ENCODE data around the gene GNAO1. TPM values are rescaled to one million over a fixed set of nuclear protein-coding genes. Genes with fewer than 3 reads are reported as not detected.

The GNAO1 gene
- total RNA-seq, 1 experiment from 2014 or later = not detected

GRCh38 chr16:56247808-56248207 is 56.5 kb downstream of the GNAO1 start:
- Histone ChIP-seq H3K9me3 (ENCODE audit: low read depth, low read length, poor library complexity, severe bottlenecking) (no peaks in the 10 kb centered on the region), H3K27ac (ENCODE audit: low read depth, low read length, poor library complexity, severe bottlenecking) (no peak overlapping the region), H3K36me3 (ENCODE audit: insufficient read depth, low read length, poor library complexity, severe bottlenecking) (no peaks in the 10 kb centered on the region), H3K4me1 (ENCODE audit: insufficient read depth, low read length, poor library complexity, severe bottlenecking) (no peaks in the 10 kb centered on the region), H3K27me3 (replicated peaks; ENCODE audit: insufficient read depth, low read depth, low read length, poor library complexity) (no peaks in the 10 kb centered on the region), H3K4me3 (ENCODE audit: low read depth, low read length, poor library complexity, severe bottlenecking) (no peak overlapping the region)
- DNase-seq (ENCODE audit: low spot score) = no peak
- CTCF ChIA-PET = no interaction called here
- POLR2A ChIA-PET (ENCODE audit: low non-redundant PET) = no interaction called here
- intact Hi-C loops (cut with micrococcal nuclease; ENCODE audit: unreplicated experiment) = no loop called here
- TF ChIP-seq EZH2 (IDR thresholded peaks at IDR 0.05; ENCODE audit: borderline replicate concordance, low read depth, low read length, poor library complexity, severe bottlenecking) = no peak
- TF ChIP-seq CTCF (conservative IDR thresholded peaks at IDR 0.05; ENCODE audit: low read depth, low read length) = no peak
- no TSS peak for BruUV-seq (replicated peaks)

- CTCF ChIA-PET = no interaction called here
- Histone ChIP-seq H3K9me3 (ENCODE audit: low read depth, low read length, poor library complexity, severe bottlenecking) (no peaks in the 10 kb centered on the region), H3K36me3 (ENCODE audit: insufficient read depth, low read length, poor library complexity, severe bottlenecking) (no peaks in the 10 kb centered on the region), H3K4me3 (ENCODE audit: low read depth, low read length, poor library complexity, severe bottlenecking) (no peak overlapping the region), H3K27me3 (replicated peaks; ENCODE audit: insufficient read depth, low read depth, low read length, poor library complexity) (peaks cover 25% of the 10 kb centered on the region), H3K27ac (ENCODE audit: low read depth, low read length, poor library complexity, severe bottlenecking) (no peak overlapping the region), H3K4me1 (ENCODE audit: insufficient read depth, low read length, poor library complexity, severe bottlenecking) (no peaks in the 10 kb centered on the region)
- BruUV-seq (replicated peaks) = no TSS peak
- no peak for TF ChIP-seq EZH2 (IDR thresholded peaks at IDR 0.05; ENCODE audit: borderline replicate concordance, low read depth, low read length, poor library complexity, severe bottlenecking)
- no peak for TF ChIP-seq CTCF (conservative IDR thresholded peaks at IDR 0.05; ENCODE audit: low read depth, low read length)
- DNase-seq (ENCODE audit: low spot score) = no peak
- POLR2A ChIA-PET (ENCODE audit: low non-redundant PET) = no interaction called here
- intact Hi-C loops (cut with micrococcal nuclease; ENCODE audit: unreplicated experiment) = no loop called here
Observed at GRCh38 chr16:56252835-56253234, 61.5 kb downstream of the GNAO1 start.

- CTCF ChIA-PET = no interaction called here
- H3K27me3 ChIP-seq (replicated peaks; ENCODE audit: insufficient read depth, low read depth, low read length, poor library complexity) = peaks cover 25% of the 10 kb centered on the region
- H3K36me3 ChIP-seq (ENCODE audit: insufficient read depth, low read length, poor library complexity, severe bottlenecking) = no peaks in the 10 kb centered on the region
- no peaks in the 10 kb centered on the region for H3K4me1 ChIP-seq (ENCODE audit: insufficient read depth, low read length, poor library complexity, severe bottlenecking)
- no peaks in the 10 kb centered on the region for H3K9me3 ChIP-seq (ENCODE audit: low read depth, low read length, poor library complexity, severe bottlenecking)
- POLR2A ChIA-PET (ENCODE audit: low non-redundant PET) = no interaction called here
- H3K27ac ChIP-seq (ENCODE audit: low read depth, low read length, poor library complexity, severe bottlenecking) = no peak overlapping the region
- no peak overlapping the region for H3K4me3 ChIP-seq (ENCODE audit: low read depth, low read length, poor library complexity, severe bottlenecking)
- no TSS peak for BruUV-seq (replicated peaks)
- intact Hi-C loops (cut with micrococcal nuclease; ENCODE audit: unreplicated experiment) = no loop called here
- no peak for TF ChIP-seq EZH2 (IDR thresholded peaks at IDR 0.05; ENCODE audit: borderline replicate concordance, low read depth, low read length, poor library complexity, severe bottlenecking)
- no peak for TF ChIP-seq CTCF (conservative IDR thresholded peaks at IDR 0.05; ENCODE audit: low read depth, low read length)
- DNase-seq (ENCODE audit: low spot score) = no peak
Observed at GRCh38 chr16:56255904-56256303, 64.6 kb downstream of the GNAO1 start.
